Vagina (tissue), 2 donors: ENCODE results near the gene FADS3.

Experiments used
- CTCF ChIP-seq, 3 experiments: fragments of 450-650 bp in 2 of 3; fragments of 200-600 bp in 1 of 3; sonication (generic) in 1 of 3; IDR thresholded peaks; one replicate each; pipeline ENCODE4 v1.5.1; 2017 to 2019; ENCODE audit warnings: antibody characterized with exemption in 3 of 3, mild to moderate bottlenecking in 2 of 3, moderate library complexity in 2 of 3
- POLR2AphosphoS5 ChIP-seq, 2 donors: sonication (generic); formaldehyde crosslinking; IDR thresholded peaks; one replicate each; pipeline ENCODE4 v1.9.0; 2017; ENCODE audit warnings: antibody characterized with exemption in 2 of 2, mild to moderate bottlenecking in 2 of 2, low read depth in 1 of 2; ENCODE audit not compliant: insufficient read depth in 1 of 2

GRCh38 chr11:61901397-61901796, 10.1 kb upstream of the FADS3 start:
- TF ChIP-seq CTCF (IDR thresholded peaks at IDR 0.05) = no peak
- no peak for TF ChIP-seq POLR2AphosphoS5 (IDR thresholded peaks at IDR 0.05; ENCODE audit: insufficient read depth in 1 of 2, low read depth in 1 of 2)
